Heart left ventricle (tissue), 16 donors: ENCODE measurements around the gene ABCA1. TPM values are rescaled to one million over a fixed set of nuclear protein-coding genes. Genes with fewer than 3 reads are reported as not detected.
"Not testable (repeated sequence)": the region's sequence is repeated elsewhere in the genome, so short reads cannot be mapped to it uniquely, and the experiment has no call there.

Experiments used
- ATAC-seq, 4 donors: fragments of 200-7000 bp; cut with Tn5 transposase; one replicate each; pipeline ENCODE4 v1.9.1; 2020 to 2022; ENCODE audit warnings: moderate library complexity in 4 of 4, mild to moderate bottlenecking in 3 of 4, moderate number of reproducible peaks in 1 of 4
- DNase-seq, 5 donors: peaks; one replicate each; pipeline ENCODE4 v3.0.0-alpha.2; 2020
- H3K27ac ChIP-seq, 12 donors: fragments of 200-600 bp; sonication (generic) in 4 of 12; one replicate each; pipeline versions ENCODE4 v1.5.0 to v1.8.0; 2016 to 2022; ENCODE audit warnings: mild to moderate bottlenecking in 2 of 12
- H3K27me3 ChIP-seq, 9 donors: fragments of 200-600 bp; sonication (generic) in 2 of 9; one replicate each; pipeline versions ENCODE4 v1.5.1 to v1.8.0; 2016 to 2022; ENCODE audit warnings: mild to moderate bottlenecking in 3 of 9
- H3K36me3 ChIP-seq, 9 donors: fragments of 200-600 bp; sonication (generic) in 2 of 9; one replicate each; pipeline versions ENCODE4 v1.5.0 to v1.8.0; 2018 to 2022; ENCODE audit warnings: mild to moderate bottlenecking in 2 of 9
- H3K4me1 ChIP-seq, 12 donors: fragments of 200-600 bp; sonication (generic) in 4 of 12; one replicate each; pipeline versions ENCODE4 v1.5.0 to v1.8.0; 2016 to 2022; ENCODE audit warnings: mild to moderate bottlenecking in 3 of 12
- H3K4me3 ChIP-seq, 12 donors: fragments of 200-600 bp; sonication (generic) in 4 of 12; one replicate each; pipeline versions ENCODE4 v1.5.0 to v1.8.0; 2017 to 2022; ENCODE audit warnings: mild to moderate bottlenecking in 9 of 12, moderate library complexity in 4 of 12
- H3K9me3 ChIP-seq, 12 donors: fragments of 200-600 bp; sonication (generic) in 4 of 12; one replicate each; pipeline versions ENCODE4 v1.5.0 to v1.8.0; 2016 to 2022; ENCODE audit warnings: mild to moderate bottlenecking in 1 of 12
- POLR2A ChIP-seq, 2 donors: fragments of 450-650 bp; IDR thresholded peaks; one replicate each; pipeline ENCODE4 v1.6.1; 2017; ENCODE audit warnings: antibody characterized with exemption in 2 of 2, mild to moderate bottlenecking in 2 of 2, moderate library complexity in 2 of 2
- WGBS, 4 donors: extraction: QIAGEN DNeasy Blood & Tissue Kit in 2 of 4; methylation state at CpG; one replicate each; pipeline versions ENCODE4 v1.1.5 to v1.1.7; 2013 to 2018; 5-methylcytosine and 5-hydroxymethylcytosine counted together
- intact Hi-C, 10 donors: fragments of 100-400 bp; cut with DNase I; formaldehyde crosslinking; loops; one replicate each; pipeline versions ENCODE4 v1.11.1 to v1.14.2; 2022
- polyA plus RNA-seq, 2 donors: library from polyadenylated mRNA; stranded (reverse); fragments of 200-250 nt; gene quantifications; one replicate each; pipeline ENCODE4 v1.2.3, GENCODE V29; 2013
- total RNA-seq, 9 donors: library from RNA; depleted of rRNA in 2 of 9; stranded (reverse); fragments of >200 nt in 2 of 9; fragmentation: NEBNext Ultra II Directional in 3 of 9; extraction: Animal tissue kit (Norgen Biotek cat#: 25700) in 3 of 9; gene quantifications; one replicate each; pipeline versions ENCODE4 v1.1.0 to v1.2.4, GENCODE V29; 2016 to 2023
- TF ChIP-seq, protein P1 (sequence below), 12 donors: fragments of 200-600 bp; sonication (generic) in 4 of 12; IDR thresholded peaks; one replicate each; pipeline versions ENCODE4 v1.5.0 to v1.8.0; 2018 to 2022; ENCODE audit warnings: antibody characterized with exemption in 12 of 12, mild to moderate bottlenecking in 5 of 12
- donor health status: ischemic (EF 13 %, LVEDD 7.1; RV severe dilation, severe dysfunction).
- donor health status: healthy with polysubstance abuse.
- donor health status: DM: no; HTN: yes; CAD: no.
- donor health status: DM: no; HTN: no; CAD: no.
- donor health status: ischemic (EF 25% LVEDD 6.9; RV normal size, moderate dysfunction).
- donor health status: ischemic (EF 25% LVEDD 5.7; RV mildly dilated, moderate dysfunction).
- donor health status: healthy.
- donor health status: DM: yes; HTN: yes; CAD: no.
- donor health status: ischemic (EF 35%, LVEDD 5.7; RV mildly dilated, moderate dysfunction).
- donor health status: nonischemic (EF 11% LVEDD 7.7; RV severe dilation, severe dysfunction).
- donor health status: DM: yes; HTN: yes; CAD: no.
- donor health status: PGD.
- donor health status: ischemic (EF 29% LVEDD 5.4; RV normal size, mild dysfunction).
- donor health status: nonischemic (EF 23%, LVEDD 6.1; RV moderate dilation, normal function).

ABCA1 gene
- total and polyA plus RNA-seq, 11 donors: 2.1 to 45.3 (median 10.6) TPM

- no peak for ATAC-seq
- WGBS, 4 donors: 45 to 55% (median 50%) methylated on average over 1 of the region's 1 CpG
Observed at GRCh38 chr9:104958751-104959150, 30.8 kb upstream of the ABCA1 start.

DNA sequence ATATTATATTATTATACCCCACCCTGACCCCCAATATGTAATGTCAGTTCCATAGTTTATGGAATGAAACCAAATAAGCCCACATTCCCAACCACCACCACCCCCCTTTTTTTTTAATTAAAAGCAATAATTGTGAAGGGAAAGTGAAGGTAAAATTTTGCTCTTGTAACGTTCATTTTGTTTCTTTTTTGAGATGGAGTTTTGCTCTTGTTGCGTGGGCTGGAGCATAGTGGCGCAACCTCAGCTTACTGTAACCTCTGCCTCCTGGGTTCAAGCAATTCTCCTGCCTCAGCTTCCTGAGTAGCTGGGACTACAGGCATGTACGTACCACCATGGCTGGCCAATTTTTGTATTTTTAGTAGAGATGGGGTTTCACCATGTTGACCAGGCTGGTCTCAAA is 30.1 kb upstream of the ABCA1 start:
- 68 to 90% (median 80%) methylated on average over 4 of the region's 4 CpGs for WGBS, 4 donors
- H3K27me3 ChIP-seq: not testable (repeated sequence)

More at GRCh38 chr9:104958751-104959150, 30.8 kb upstream of the ABCA1 start:
- no peak for TF ChIP-seq POLR2A (IDR thresholded peaks at IDR 0.05)
- TF ChIP-seq, protein P1, sequence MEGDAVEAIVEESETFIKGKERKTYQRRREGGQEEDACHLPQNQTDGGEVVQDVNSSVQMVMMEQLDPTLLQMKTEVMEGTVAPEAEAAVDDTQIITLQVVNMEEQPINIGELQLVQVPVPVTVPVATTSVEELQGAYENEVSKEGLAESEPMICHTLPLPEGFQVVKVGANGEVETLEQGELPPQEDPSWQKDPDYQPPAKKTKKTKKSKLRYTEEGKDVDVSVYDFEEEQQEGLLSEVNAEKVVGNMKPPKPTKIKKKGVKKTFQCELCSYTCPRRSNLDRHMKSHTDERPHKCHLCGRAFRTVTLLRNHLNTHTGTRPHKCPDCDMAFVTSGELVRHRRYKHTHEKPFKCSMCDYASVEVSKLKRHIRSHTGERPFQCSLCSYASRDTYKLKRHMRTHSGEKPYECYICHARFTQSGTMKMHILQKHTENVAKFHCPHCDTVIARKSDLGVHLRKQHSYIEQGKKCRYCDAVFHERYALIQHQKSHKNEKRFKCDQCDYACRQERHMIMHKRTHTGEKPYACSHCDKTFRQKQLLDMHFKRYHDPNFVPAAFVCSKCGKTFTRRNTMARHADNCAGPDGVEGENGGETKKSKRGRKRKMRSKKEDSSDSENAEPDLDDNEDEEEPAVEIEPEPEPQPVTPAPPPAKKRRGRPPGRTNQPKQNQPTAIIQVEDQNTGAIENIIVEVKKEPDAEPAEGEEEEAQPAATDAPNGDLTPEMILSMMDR (IDR thresholded peaks at IDR 0.05): no peak
- Histone ChIP-seq H3K9me3 (no peaks in the 10 kb centered on the region), H3K27me3 (no peaks in the 10 kb centered on the region), H3K4me1 (peaks cover 0 to 12% (median 0%) of the 10 kb centered on the region in 12 donors), H3K27ac (no peak overlapping the region), H3K36me3 (no peaks in the 10 kb centered on the region), H3K4me3 (no peak overlapping the region)
- intact Hi-C loops: no loop called here
- DNase-seq: no peak

GRCh38 chr9:104951487-104951886 is 23.5 kb upstream of the ABCA1 start:
- TF ChIP-seq, protein P1 (IDR thresholded peaks at IDR 0.05): no peak
- no peak for TF ChIP-seq POLR2A (IDR thresholded peaks at IDR 0.05)
- Histone ChIP-seq H3K27me3 (no peaks in the 10 kb centered on the region), H3K4me3 (no peak overlapping the region), H3K4me1 (no peaks in the 10 kb centered on the region), H3K27ac (peak overlapping the region in 1 of 12 donors; percentile 31), H3K9me3 (no peaks in the 10 kb centered on the region), H3K36me3 (no peaks in the 10 kb centered on the region)
- DNase-seq: no peak
- WGBS, 4 donors: 80 to 87% (median 83%) methylated on average over 4 of the region's 4 CpGs
- intact Hi-C loops: no loop called here
- no peak for ATAC-seq

More for the DNA sequence above, 30.1 kb upstream of the ABCA1 start:
- ATAC-seq, intact Hi-C loops, H3K27ac ChIP-seq, DNase-seq, H3K36me3 ChIP-seq, H3K4me3 ChIP-seq, H3K9me3 ChIP-seq: not testable (repeated sequence)
- H3K4me1 ChIP-seq: peaks cover 0 to 12% (median 0%) of the 10 kb centered on the region in 12 donors

DNA sequence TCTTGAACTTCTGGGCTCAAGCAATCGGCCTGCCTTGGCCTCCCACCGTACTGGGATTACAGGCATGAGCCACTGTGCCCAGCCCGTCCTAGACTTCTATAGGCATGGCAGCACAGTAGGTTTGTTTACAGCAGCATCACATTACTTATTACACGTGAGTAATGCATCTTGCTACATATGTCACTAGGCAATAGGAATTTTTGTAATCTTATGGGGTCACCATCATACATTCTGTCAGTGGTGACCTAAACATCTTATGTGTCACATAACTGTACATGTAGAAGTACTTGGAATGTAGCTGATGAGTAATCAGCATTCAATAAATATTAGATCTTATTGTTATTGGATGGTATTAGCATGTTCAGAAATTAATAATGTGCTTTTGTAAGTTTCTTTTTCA is 22.9 kb upstream of the ABCA1 start:
- Histone ChIP-seq H3K27ac (no peak overlapping the region), H3K9me3 (no peaks in the 10 kb centered on the region), H3K4me3 (no peak overlapping the region), H3K36me3 (no peaks in the 10 kb centered on the region), H3K27me3 (no peaks in the 10 kb centered on the region), H3K4me1 (no peaks in the 10 kb centered on the region)
- DNase-seq: no peak
- TF ChIP-seq, protein P1 (IDR thresholded peaks at IDR 0.05): no peak
- no peak for TF ChIP-seq POLR2A (IDR thresholded peaks at IDR 0.05)
- 95 to 99% (median 97%) methylated on average over 4 of the region's 4 CpGs for WGBS, 4 donors
- intact Hi-C loops: no loop called here
- no peak for ATAC-seq

DNA sequence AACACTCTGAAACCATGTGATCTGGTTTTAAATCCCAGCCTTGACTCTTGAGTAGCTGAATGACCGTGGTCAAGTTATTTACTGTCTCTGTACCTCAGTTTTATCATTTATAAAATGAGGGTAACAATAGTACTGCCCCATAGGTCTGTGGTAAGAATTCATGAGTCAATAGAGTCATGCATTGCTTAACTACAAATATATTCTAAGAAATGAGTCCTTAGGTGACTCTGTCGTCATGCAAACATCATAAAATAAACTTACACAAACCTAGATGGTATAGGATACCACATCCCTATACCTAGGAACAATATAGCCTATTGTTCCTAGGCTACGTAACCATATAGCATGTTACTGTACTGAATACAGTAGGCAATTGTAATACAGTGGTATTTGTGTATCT is 20.3 kb upstream of the ABCA1 start:
- no peak for ATAC-seq
- no peaks in the 10 kb centered on the region for H3K9me3 ChIP-seq
- TF ChIP-seq POLR2A (IDR thresholded peaks at IDR 0.05): no peak
- TF ChIP-seq, protein P1 (IDR thresholded peaks at IDR 0.05): no peak
- no peak for DNase-seq
- H3K27me3 ChIP-seq: no peaks in the 10 kb centered on the region
- no peaks in the 10 kb centered on the region for H3K4me1 ChIP-seq
- 88 to 90% (median 89%) methylated on average over 3 of the region's 3 CpGs for WGBS, 4 donors
- no peaks in the 10 kb centered on the region for H3K36me3 ChIP-seq
- no peak overlapping the region for H3K4me3 ChIP-seq
- no peak overlapping the region for H3K27ac ChIP-seq
- intact Hi-C loops: no loop called here
